ENCODE results near the gene SSUH2.
"Not testable (repeated sequence)": the region's sequence is repeated elsewhere in the genome, so short reads cannot be mapped to it uniquely, and the experiment has no call there.

The SSUH2 gene

GRCh38 chr3:8655387-8655835 is 10.8 kb upstream of the SSUH2 start:
- Histone ChIP-seq H3K27ac (peak overlapping the region in 1 of 2 donors; percentile 56), H3K4me3 (no peak overlapping the region)
- no peak for TF ChIP-seq CTCF (IDR thresholded peaks at IDR 0.05)
- DNase-seq (ENCODE audit: low spot score), result no peak

GRCh38 chr3:8654572-8655329 is 10.2 kb upstream of the SSUH2 start:
- not testable (repeated sequence) for DNase-seq (ENCODE audit: low spot score); H3K4me3 ChIP-seq; H3K27ac ChIP-seq

- DNase-seq (ENCODE audit: low spot score), result no peak
- H3K27ac ChIP-seq, result no peak overlapping the region
Measured at GRCh38 chr3:8653800-8654408, 9.3 kb upstream of the SSUH2 start.

GRCh38 chr3:8652324-8652987 is 7.9 kb upstream of the SSUH2 start:
- no peak for DNase-seq (ENCODE audit: low spot score)
- no peak overlapping the region for H3K27ac ChIP-seq
- H3K4me3 ChIP-seq, result no peak overlapping the region
- TF ChIP-seq CTCF (IDR thresholded peaks at IDR 0.05), result no peak

More at GRCh38 chr3:8653800-8654408, 9.3 kb upstream of the SSUH2 start:
- H3K4me3 ChIP-seq, result no peak overlapping the region
- TF ChIP-seq CTCF (IDR thresholded peaks at IDR 0.05), result no peak

GRCh38 chr3:8651418-8652323 is 7.1 kb upstream of the SSUH2 start:
- no peak for TF ChIP-seq CTCF (IDR thresholded peaks at IDR 0.05)
- DNase-seq (ENCODE audit: low spot score), result no peak
- no peak overlapping the region for H3K27ac ChIP-seq
- H3K4me3 ChIP-seq, result no peak overlapping the region

- H3K27ac ChIP-seq, result no peak overlapping the region
- TF ChIP-seq CTCF (IDR thresholded peaks at IDR 0.05), result no peak
- DNase-seq (ENCODE audit: low spot score), result no peak
- no peak overlapping the region for H3K4me3 ChIP-seq
Measured at GRCh38 chr3:8650583-8651416, 6.2 kb upstream of the SSUH2 start.
